ENCODE data around the gene CAV1.

The CAV1 gene

GRCh38 chr7:116560021-116560970 is 35.5 kb downstream of the CAV1 start:
- DNase-seq = no peak

GRCh38 chr7:116561697-116562483 is 37.1 kb downstream of the CAV1 start:
- DNase-seq = no peak

GRCh38 chr7:116562529-116563121 is 37.8 kb downstream of the CAV1 start:
- no peak for DNase-seq

- DNase-seq = no peak
These were observed 41.1 kb downstream of the CAV1 start for GRCh38 chr7:116565981-116566380.

- no peak for DNase-seq
These were observed 41.8 kb downstream of the CAV1 start for GRCh38 chr7:116566666-116567065.

GRCh38 chr7:116569737-116570136 is 44.9 kb downstream of the CAV1 start:
- no peak for DNase-seq

- no peak for DNase-seq
These were observed 45.5 kb downstream of the CAV1 start for GRCh38 chr7:116570306-116570705.

GRCh38 chr7:116571037-116571436 is 46.2 kb downstream of the CAV1 start:
- no peak for DNase-seq

- no peak for DNase-seq
These were observed 46.7 kb downstream of the CAV1 start for GRCh38 chr7:116571552-116571951.

GRCh38 chr7:116572036-116572435 is 47.2 kb downstream of the CAV1 start:
- no peak for DNase-seq

GRCh38 chr7:116573541-116573940 is 48.7 kb downstream of the CAV1 start:
- DNase-seq = no peak

- DNase-seq = no peak
These were observed 49.4 kb downstream of the CAV1 start for GRCh38 chr7:116574025-116574822.

GRCh38 chr7:116575853-116576252 is 51.0 kb downstream of the CAV1 start:
- DNase-seq = no peak

GRCh38 chr7:116576350-116577319 is 51.8 kb downstream of the CAV1 start:
- no peak for DNase-seq

- DNase-seq = no peak
These were observed 52.6 kb downstream of the CAV1 start for GRCh38 chr7:116577320-116577871.

GRCh38 chr7:116578526-116578925 is 53.7 kb downstream of the CAV1 start:
- no peak for DNase-seq

GRCh38 chr7:116579322-116579721 is 54.5 kb downstream of the CAV1 start:
- no peak for DNase-seq

GRCh38 chr7:116579835-116580234 is 55.0 kb downstream of the CAV1 start:
- no peak for DNase-seq

- DNase-seq = no peak
These were observed 57.4 kb downstream of the CAV1 start for GRCh38 chr7:116582164-116582732.

- DNase-seq = no peak
These were observed 58.1 kb downstream of the CAV1 start for GRCh38 chr7:116582806-116583444.

Data from AML-193 (cell line).